ENCODE data around the gene CELF6. TPM values are rescaled to one million over a fixed set of nuclear protein-coding genes. Genes with fewer than 3 reads are reported as not detected.

The CELF6 gene
- total RNA-seq, 1 donor from 2014 or later = 0.86 TPM

DNA sequence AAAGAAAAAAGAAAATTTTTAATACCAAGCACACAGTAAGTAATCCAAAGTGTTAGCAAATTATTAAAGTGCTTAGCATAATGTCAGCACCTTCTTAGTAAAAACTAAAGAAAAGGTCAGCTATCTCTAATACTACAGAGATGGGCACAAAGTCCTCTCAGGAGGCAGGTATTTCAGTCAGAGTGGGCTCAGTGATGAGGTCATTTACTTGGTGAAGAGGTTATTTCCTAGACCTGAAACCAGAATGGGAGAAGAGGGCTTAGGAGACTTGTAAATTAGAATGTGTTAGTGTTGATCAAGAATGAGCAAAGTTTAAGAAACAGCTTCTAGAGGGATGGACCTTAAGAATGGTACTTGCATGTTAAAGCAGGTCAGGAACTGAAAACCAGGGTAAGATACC, 80.3 kb downstream of the CELF6 start:
- H3K4me1 Mint-ChIP-seq (ENCODE audit: unreplicated experiment) = peaks cover 23% of the 10 kb centered on the region
- no peak overlapping the region for H3K4me3 Mint-ChIP-seq (ENCODE audit: unreplicated experiment)
- H3K27ac Mint-ChIP-seq (ENCODE audit: unreplicated experiment) = peak overlapping the region; percentile 4
- H3K36me3 Mint-ChIP-seq (ENCODE audit: unreplicated experiment) = peaks cover 34% of the 10 kb centered on the region
- H3K27me3 Mint-ChIP-seq (ENCODE audit: unreplicated experiment) = no peaks in the 10 kb centered on the region
- TF ChIP-seq, protein P1, sequence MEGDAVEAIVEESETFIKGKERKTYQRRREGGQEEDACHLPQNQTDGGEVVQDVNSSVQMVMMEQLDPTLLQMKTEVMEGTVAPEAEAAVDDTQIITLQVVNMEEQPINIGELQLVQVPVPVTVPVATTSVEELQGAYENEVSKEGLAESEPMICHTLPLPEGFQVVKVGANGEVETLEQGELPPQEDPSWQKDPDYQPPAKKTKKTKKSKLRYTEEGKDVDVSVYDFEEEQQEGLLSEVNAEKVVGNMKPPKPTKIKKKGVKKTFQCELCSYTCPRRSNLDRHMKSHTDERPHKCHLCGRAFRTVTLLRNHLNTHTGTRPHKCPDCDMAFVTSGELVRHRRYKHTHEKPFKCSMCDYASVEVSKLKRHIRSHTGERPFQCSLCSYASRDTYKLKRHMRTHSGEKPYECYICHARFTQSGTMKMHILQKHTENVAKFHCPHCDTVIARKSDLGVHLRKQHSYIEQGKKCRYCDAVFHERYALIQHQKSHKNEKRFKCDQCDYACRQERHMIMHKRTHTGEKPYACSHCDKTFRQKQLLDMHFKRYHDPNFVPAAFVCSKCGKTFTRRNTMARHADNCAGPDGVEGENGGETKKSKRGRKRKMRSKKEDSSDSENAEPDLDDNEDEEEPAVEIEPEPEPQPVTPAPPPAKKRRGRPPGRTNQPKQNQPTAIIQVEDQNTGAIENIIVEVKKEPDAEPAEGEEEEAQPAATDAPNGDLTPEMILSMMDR (IDR thresholded peaks at IDR 0.05) = no peak
- H3K9me3 Mint-ChIP-seq (ENCODE audit: unreplicated experiment) = no peaks in the 10 kb centered on the region
- DNase-seq (ENCODE audit: extremely low spot score, unreplicated experiment) = no peak

DNA sequence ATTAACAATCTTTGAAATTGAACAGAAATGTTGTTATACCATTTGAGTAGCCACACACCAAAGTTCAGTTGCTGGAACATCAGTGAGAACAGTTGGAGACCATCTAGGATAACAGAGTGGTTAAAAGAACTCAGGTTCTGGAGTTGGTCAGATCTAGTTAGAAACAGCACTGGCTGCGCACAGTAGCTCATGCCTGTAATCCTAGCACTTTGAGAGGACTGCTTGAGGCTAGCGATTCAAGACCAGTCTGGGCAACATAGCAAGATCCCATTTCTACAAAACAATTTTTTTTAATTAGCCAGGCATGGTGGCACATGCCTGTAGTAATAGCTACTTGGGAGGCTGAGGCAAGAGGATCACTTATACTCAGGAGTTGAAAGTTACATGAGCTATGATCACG, 81.4 kb downstream of the CELF6 start:
- H3K9me3 Mint-ChIP-seq (ENCODE audit: unreplicated experiment) = no peaks in the 10 kb centered on the region
- H3K4me3 Mint-ChIP-seq (ENCODE audit: unreplicated experiment) = no peak overlapping the region
- peaks cover 27% of the 10 kb centered on the region for H3K36me3 Mint-ChIP-seq (ENCODE audit: unreplicated experiment)
- TF ChIP-seq, protein P1 (IDR thresholded peaks at IDR 0.05) = no peak
- no peaks in the 10 kb centered on the region for H3K27me3 Mint-ChIP-seq (ENCODE audit: unreplicated experiment)
- no peak for DNase-seq (ENCODE audit: extremely low spot score, unreplicated experiment)
- H3K4me1 Mint-ChIP-seq (ENCODE audit: unreplicated experiment) = peaks cover 23% of the 10 kb centered on the region
- peak overlapping the region; percentile 98 for H3K27ac Mint-ChIP-seq (ENCODE audit: unreplicated experiment)

DNA sequence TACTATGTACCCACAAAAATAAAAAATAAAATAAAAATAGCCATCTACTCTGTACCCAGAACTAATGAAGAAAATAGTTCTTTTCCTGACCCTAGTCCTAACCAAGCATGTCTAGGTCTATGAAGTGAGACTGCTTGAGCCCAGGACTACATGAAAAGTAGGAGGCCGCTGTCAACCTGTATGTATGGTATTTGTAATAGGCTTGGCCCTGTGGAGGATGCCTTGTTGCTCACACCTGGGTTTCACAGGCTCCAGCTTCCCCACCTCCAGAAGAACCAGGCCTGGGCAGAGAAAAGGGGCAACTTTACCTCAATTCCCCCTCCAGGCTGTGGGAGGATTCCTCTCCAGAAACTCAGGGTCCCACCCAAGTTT, 82.1 kb downstream of the CELF6 start:
- no peak for DNase-seq (ENCODE audit: extremely low spot score, unreplicated experiment)
- TF ChIP-seq, protein P1 (IDR thresholded peaks at IDR 0.05) = no peak

DNA sequence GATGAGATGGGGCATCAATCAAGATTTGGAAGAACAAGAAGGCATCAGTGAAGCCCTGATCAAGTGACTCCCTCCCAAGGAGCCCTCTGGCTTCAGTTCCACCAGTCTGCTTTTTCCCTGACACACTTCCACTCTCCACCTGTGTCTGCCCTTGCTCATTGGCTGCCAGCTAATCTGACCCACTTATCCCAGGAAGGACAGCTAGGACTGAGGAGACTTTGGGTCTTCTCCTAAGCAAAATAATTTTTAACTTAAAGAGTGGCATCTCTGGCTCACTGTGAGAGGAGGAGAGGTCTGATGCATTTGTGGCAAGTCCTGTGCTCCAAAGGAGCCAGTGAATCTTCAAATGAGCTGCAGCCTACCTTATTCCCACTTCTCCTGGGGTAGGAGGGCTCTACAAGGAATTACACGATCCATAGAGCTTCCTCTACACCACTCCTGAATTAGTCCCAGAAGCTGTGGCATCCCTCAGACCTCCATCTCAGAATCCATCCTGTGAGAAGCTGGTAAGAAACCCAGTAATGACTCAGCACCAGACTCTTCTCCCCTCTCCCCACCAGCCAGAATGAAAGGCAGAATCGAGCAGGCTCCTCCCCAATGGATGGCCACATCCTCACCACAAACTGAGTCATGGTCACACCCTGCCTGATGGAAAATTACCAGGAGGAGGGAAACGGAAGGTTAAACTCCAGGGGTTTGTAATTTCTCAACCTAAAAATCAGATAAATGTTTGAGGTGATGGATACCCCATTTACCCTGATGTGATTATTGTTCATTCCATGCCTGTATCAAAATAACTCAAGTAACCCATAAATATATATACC, 82.7 kb downstream of the CELF6 start:
- H3K9me3 Mint-ChIP-seq (ENCODE audit: unreplicated experiment) = no peaks in the 10 kb centered on the region
- peaks cover 31% of the 10 kb centered on the region for H3K4me1 Mint-ChIP-seq (ENCODE audit: unreplicated experiment)
- peak overlapping the region; percentile 73 for H3K4me3 Mint-ChIP-seq (ENCODE audit: unreplicated experiment)
- TF ChIP-seq, protein P1 (IDR thresholded peaks at IDR 0.05) = no peak
- H3K36me3 Mint-ChIP-seq (ENCODE audit: unreplicated experiment) = peaks cover 16% of the 10 kb centered on the region
- DNase-seq (ENCODE audit: extremely low spot score, unreplicated experiment) = peak; percentile 89
- H3K27ac Mint-ChIP-seq (ENCODE audit: unreplicated experiment) = peak overlapping the region; percentile 98
- no peaks in the 10 kb centered on the region for H3K27me3 Mint-ChIP-seq (ENCODE audit: unreplicated experiment)

More for the DNA sequence above, 82.1 kb downstream of the CELF6 start:
- H3K27ac Mint-ChIP-seq (ENCODE audit: unreplicated experiment) = peak overlapping the region; percentile 98
- H3K27me3 Mint-ChIP-seq (ENCODE audit: unreplicated experiment) = no peaks in the 10 kb centered on the region
- no peak overlapping the region for H3K4me3 Mint-ChIP-seq (ENCODE audit: unreplicated experiment)
- H3K4me1 Mint-ChIP-seq (ENCODE audit: unreplicated experiment) = peaks cover 25% of the 10 kb centered on the region
- H3K9me3 Mint-ChIP-seq (ENCODE audit: unreplicated experiment) = no peaks in the 10 kb centered on the region
- H3K36me3 Mint-ChIP-seq (ENCODE audit: unreplicated experiment) = peaks cover 22% of the 10 kb centered on the region

DNA sequence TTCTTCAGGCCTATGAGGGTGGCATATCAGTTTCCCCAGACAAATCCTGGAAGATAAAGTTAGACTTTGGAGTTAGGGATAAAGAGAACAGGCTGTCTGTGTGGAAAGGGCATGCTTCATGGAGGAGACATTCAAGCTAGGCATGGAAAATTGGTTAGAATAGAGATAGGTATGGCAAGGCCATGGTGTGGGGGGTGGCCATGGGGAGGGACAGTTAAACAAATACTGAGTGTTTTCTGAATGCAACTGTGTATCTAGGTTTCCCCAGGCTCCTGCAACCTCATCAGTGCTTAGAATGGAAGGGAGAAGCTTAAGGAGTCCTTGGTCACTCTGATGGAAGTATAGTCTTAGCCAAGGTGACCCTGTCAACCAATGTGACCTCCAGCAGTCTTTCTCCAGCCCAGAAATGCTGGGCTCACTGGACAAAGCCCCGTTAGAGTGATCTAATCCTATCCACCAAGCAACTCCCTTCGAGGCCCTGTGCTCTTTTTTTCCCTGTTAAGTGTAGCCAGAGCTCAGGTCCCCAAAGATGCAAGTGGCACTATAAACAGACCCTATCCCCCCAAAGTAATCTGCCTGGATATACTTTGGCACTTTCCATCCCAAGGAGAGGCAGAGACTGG, 83.5 kb downstream of the CELF6 start:
- H3K4me3 Mint-ChIP-seq (ENCODE audit: unreplicated experiment) = peak overlapping the region; percentile 73
- no peak for DNase-seq (ENCODE audit: extremely low spot score, unreplicated experiment)

More for the DNA sequence above, 83.5 kb downstream of the CELF6 start:
- Mint-ChIP-seq H3K9me3 (ENCODE audit: unreplicated experiment) (no peaks in the 10 kb centered on the region), H3K27me3 (ENCODE audit: unreplicated experiment) (no peaks in the 10 kb centered on the region), H3K27ac (ENCODE audit: unreplicated experiment) (peak overlapping the region; percentile 98), H3K4me1 (ENCODE audit: unreplicated experiment) (peaks cover 38% of the 10 kb centered on the region), H3K36me3 (ENCODE audit: unreplicated experiment) (peaks cover 13% of the 10 kb centered on the region)
- TF ChIP-seq, protein P1 (IDR thresholded peaks at IDR 0.05) = no peak

Measured in osteocyte (in vitro differentiated cells).